T-helper 1 cell treated with Interleukin-12 subunit alpha and Interleukin-12 subunit beta and Interleukin-4 antibody, amounts not matched to agents 30 ng/mL and 1 ng/mL, for 36 hours (primary cell): ENCODE results near the gene KDM3B. TPM values are rescaled to one million over a fixed set of nuclear protein-coding genes. Genes with fewer than 3 reads are reported as not detected.

Source experiments
- total RNA-seq: library from RNA; stranded (reverse); gene quantifications from 2 replicates; pipeline ENCODE4 v1.2.3, GENCODE V29; 2022

KDM3B gene
- total RNA-seq, 1 donor from 2014 or later = 68.5 TPM

Other genes starting within 250 kb of the KDM3B start
- not detected in 2 replicates for gene NME5, start 213.3 kb upstream of the KDM3B start, total RNA-seq
- 53.6 and 62.5 TPM in 2 replicates for gene BRD8, start 174.1 kb upstream of the KDM3B start, total RNA-seq
- 30.2 and 33.3 TPM in 2 replicates for gene KIF20A, start 173.6 kb upstream of the KDM3B start, total RNA-seq
- 34.3 and 40.7 TPM in 2 replicates for gene CDC23, start 139.4 kb upstream of the KDM3B start, total RNA-seq
- 0.10 and 0.17 TPM in 2 replicates for gene GFRA3, start 78.1 kb upstream of the KDM3B start, total RNA-seq
- 7.5 and 9.1 TPM in 2 replicates for gene CDC25C, start 20.9 kb upstream of the KDM3B start, total RNA-seq
- gene FAM53C, start 14.4 kb upstream of the KDM3B start, total RNA-seq = 23.6 and 23.9 TPM in 2 replicates
- 1.1 and 1.8 TPM in 2 replicates for gene REEP2, start 86.4 kb downstream of the KDM3B start, total RNA-seq
- gene EGR1, start 112.8 kb downstream of the KDM3B start, total RNA-seq = 14.9 and 15.9 TPM in 2 replicates
- 95.7 and 102 TPM in 2 replicates for gene ETF1, start 190.6 kb downstream of the KDM3B start, total RNA-seq
- gene HSPA9, start 222.7 kb downstream of the KDM3B start, total RNA-seq = 191 and 201 TPM in 2 replicates